NT2/D1 (cell line): ENCODE data around the gene MEIS1.

ENCODE experiments used
- DNase-seq: peaks from one replicate; pipeline ENCODE4 v3.0.0-alpha.2; 2011; ENCODE audit warnings: low read depth, low spot score
- H3K27me3 ChIP-seq: 2 replicates; pipeline ENCODE4 v1.6.0; 2011; ENCODE audit warnings: mild to moderate bottlenecking; ENCODE audit not compliant: insufficient read length, insufficient read depth
- H3K36me3 ChIP-seq: 2 replicates; pipeline ENCODE4 v1.6.1; 2011; ENCODE audit warnings: mild to moderate bottlenecking, low read length, mixed read lengths; ENCODE audit not compliant: insufficient read depth, insufficient read length
- H3K4me1 ChIP-seq: 2 replicates; pipeline ENCODE4 v1.5.1; 2011; ENCODE audit not compliant: insufficient read depth, insufficient read length
- H3K4me3 ChIP-seq: 2 replicates; pipeline ENCODE4 v1.5.1; 2011; ENCODE audit warnings: low read depth; ENCODE audit not compliant: insufficient read length
- H3K9ac ChIP-seq: 2 replicates; pipeline ENCODE4 v1.6.0; 2011; ENCODE audit warnings: low read depth; ENCODE audit not compliant: insufficient read length
- H3K9me3 ChIP-seq: 2 replicates; pipeline ENCODE4 v1.5.1; 2011; ENCODE audit warnings: mild to moderate bottlenecking, low read length; ENCODE audit not compliant: insufficient read depth
- SUZ12 ChIP-seq: IDR thresholded peaks from 2 replicates; pipeline ENCODE4 v1.6.1; 2011; ENCODE audit not compliant: insufficient read length, insufficient read depth; ENCODE audit errors: extremely low read depth
- YY1 ChIP-seq: IDR thresholded peaks from 2 replicates; pipeline ENCODE4 v1.6.1; 2011; ENCODE audit not compliant: insufficient read length, insufficient read depth
- ZNF274 ChIP-seq: IDR thresholded peaks from 2 replicates; pipeline ENCODE4 v1.6.1; 2011; ENCODE audit warnings: mild to moderate bottlenecking, low read depth, low read length

The MEIS1 gene

GRCh38 chr2:66461001-66461663 lies 26.2 kb downstream of the MEIS1 start:
- Histone ChIP-seq H3K9me3 (no peaks in the 10 kb centered on the region), H3K27me3 (no peaks in the 10 kb centered on the region), H3K9ac (no peak overlapping the region), H3K36me3 (no peaks in the 10 kb centered on the region), H3K4me1 (no peaks in the 10 kb centered on the region), H3K4me3 (no peak overlapping the region)
- no peak for DNase-seq
- TF ChIP-seq YY1 = no peak
- TF ChIP-seq SUZ12 = no peak
- no peak for TF ChIP-seq ZNF274

GRCh38 chr2:66461664-66462500 lies 27.0 kb downstream of the MEIS1 start:
- no peak overlapping the region for H3K4me3 ChIP-seq
- DNase-seq = no peak
- no peaks in the 10 kb centered on the region for H3K4me1 ChIP-seq
- H3K36me3 ChIP-seq = no peaks in the 10 kb centered on the region
- H3K9me3 ChIP-seq = no peaks in the 10 kb centered on the region
- H3K27me3 ChIP-seq = no peaks in the 10 kb centered on the region
- no peak for TF ChIP-seq YY1
- TF ChIP-seq ZNF274 = no peak
- TF ChIP-seq SUZ12 = no peak
- H3K9ac ChIP-seq = no peak overlapping the region

- Histone ChIP-seq H3K9ac (no peak overlapping the region), H3K9me3 (no peaks in the 10 kb centered on the region), H3K4me1 (no peaks in the 10 kb centered on the region), H3K4me3 (no peak overlapping the region), H3K36me3 (no peaks in the 10 kb centered on the region), H3K27me3 (no peaks in the 10 kb centered on the region)
- DNase-seq = no peak
- TF ChIP-seq ZNF274 (no peak), SUZ12 (no peak), YY1 (no peak)
Observed at GRCh38 chr2:66462501-66462825, 27.5 kb downstream of the MEIS1 start.

- no peak for TF ChIP-seq ZNF274
- no peak for TF ChIP-seq YY1
- no peak for TF ChIP-seq SUZ12
- Histone ChIP-seq H3K36me3 (no peaks in the 10 kb centered on the region), H3K27me3 (no peaks in the 10 kb centered on the region), H3K9ac (no peak overlapping the region), H3K4me1 (no peaks in the 10 kb centered on the region), H3K4me3 (no peak overlapping the region), H3K9me3 (no peaks in the 10 kb centered on the region)
- no peak for DNase-seq
Observed at GRCh38 chr2:66463206-66463755, 28.4 kb downstream of the MEIS1 start.

- peaks cover 2% of the 10 kb centered on the region for H3K4me1 ChIP-seq
Observed at GRCh38 chr2:66464930-66465637, 30.2 kb downstream of the MEIS1 start.

GRCh38 chr2:66466433-66466832 lies 31.5 kb downstream of the MEIS1 start:
- H3K9ac ChIP-seq = no peak overlapping the region
- peaks cover 2% of the 10 kb centered on the region for H3K4me1 ChIP-seq
- DNase-seq = no peak
- no peaks in the 10 kb centered on the region for H3K9me3 ChIP-seq
- no peaks in the 10 kb centered on the region for H3K27me3 ChIP-seq
- TF ChIP-seq ZNF274 (no peak), YY1 (no peak), SUZ12 (no peak)
- no peaks in the 10 kb centered on the region for H3K36me3 ChIP-seq
- H3K4me3 ChIP-seq = no peak overlapping the region

More at GRCh38 chr2:66464930-66465637, 30.2 kb downstream of the MEIS1 start:
- no peaks in the 10 kb centered on the region for H3K27me3 ChIP-seq
- DNase-seq = no peak
- no peak overlapping the region for H3K4me3 ChIP-seq
- TF ChIP-seq SUZ12 (no peak), YY1 (no peak), ZNF274 (no peak)
- no peaks in the 10 kb centered on the region for H3K9me3 ChIP-seq
- H3K36me3 ChIP-seq = no peaks in the 10 kb centered on the region
- no peak overlapping the region for H3K9ac ChIP-seq

- TF ChIP-seq ZNF274 (no peak), YY1 (no peak), SUZ12 (no peak)
- Histone ChIP-seq H3K4me3 (no peak overlapping the region), H3K9ac (no peak overlapping the region), H3K27me3 (no peaks in the 10 kb centered on the region), H3K4me1 (peaks cover 2% of the 10 kb centered on the region), H3K9me3 (no peaks in the 10 kb centered on the region), H3K36me3 (no peaks in the 10 kb centered on the region)
- no peak for DNase-seq
Observed at GRCh38 chr2:66467718-66468117, 32.8 kb downstream of the MEIS1 start.
